Glomerular endothelial cell (primary cell): ENCODE data around the gene NUDT8. TPM values are rescaled to one million over a fixed set of nuclear protein-coding genes. Genes with fewer than 3 reads are reported as not detected.
"Not testable (repeated sequence)": the region's sequence is repeated elsewhere in the genome, so short reads cannot be mapped to it uniquely, and the experiment has no call there.

Experiments used
- DNase-seq: peaks from one replicate; pipeline ENCODE4 v3.0.0-alpha.2; 2011; ENCODE audit warnings: low read depth, low spot score; ENCODE audit errors: extremely low read depth
- total RNA-seq: library from RNA; depleted of rRNA; stranded (reverse); fragments of >200 nt; gene quantifications from 2 replicates; pipeline ENCODE4 v1.2.3, GENCODE V29; 2015

Gene NUDT8
- total RNA-seq, 1 donor from 2014 or later = 10.1 TPM

- no peak for DNase-seq
These were observed 14.3 kb upstream of the NUDT8 start for GRCh38 chr11:67644042-67644441.

- no peak for DNase-seq
These were observed 12.7 kb upstream of the NUDT8 start for GRCh38 chr11:67642173-67643120.

DNA sequence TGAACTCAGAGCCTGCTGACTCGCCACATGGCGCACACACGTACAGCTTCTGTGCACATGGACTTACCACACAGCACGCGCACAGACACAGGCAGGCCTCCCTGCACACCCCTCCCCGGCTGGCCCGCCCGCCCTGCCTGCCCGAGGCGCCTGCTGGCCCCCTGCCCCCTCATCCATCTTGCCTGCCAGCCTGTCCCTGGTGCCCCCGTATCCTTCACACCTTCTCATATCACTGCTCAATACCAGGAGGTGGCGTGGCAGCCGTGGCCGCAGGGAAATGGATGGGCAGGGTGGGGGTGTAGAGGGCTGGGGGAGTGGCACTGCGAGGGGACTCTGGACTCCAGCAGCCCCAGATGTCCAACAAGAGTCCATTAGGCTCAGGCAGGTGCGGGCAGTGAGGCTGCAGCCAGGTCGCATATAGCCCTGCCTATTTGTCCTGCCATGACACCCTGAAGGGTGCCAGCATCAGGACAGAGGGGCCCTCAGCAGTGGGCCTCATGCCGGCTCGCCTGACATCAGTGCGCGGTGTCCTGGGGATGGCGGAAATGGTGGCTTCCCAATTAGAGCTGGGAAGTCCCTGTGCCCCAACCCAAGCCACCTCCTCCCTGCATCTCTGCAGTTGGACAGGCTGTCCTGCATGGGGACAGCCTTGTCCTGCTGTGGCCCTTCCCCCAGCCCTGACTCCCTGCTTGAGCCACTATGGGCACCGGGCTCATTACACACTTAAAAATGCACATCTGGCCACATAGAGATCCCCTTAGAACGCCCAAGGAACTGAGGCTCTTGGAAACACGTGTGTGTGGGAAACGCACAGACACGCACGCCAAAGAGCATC, 11.8 kb upstream of the NUDT8 start:
- DNase-seq = no peak

GRCh38 chr11:67640758-67641337, 11.1 kb upstream of the NUDT8 start:
- no peak for DNase-seq

DNA sequence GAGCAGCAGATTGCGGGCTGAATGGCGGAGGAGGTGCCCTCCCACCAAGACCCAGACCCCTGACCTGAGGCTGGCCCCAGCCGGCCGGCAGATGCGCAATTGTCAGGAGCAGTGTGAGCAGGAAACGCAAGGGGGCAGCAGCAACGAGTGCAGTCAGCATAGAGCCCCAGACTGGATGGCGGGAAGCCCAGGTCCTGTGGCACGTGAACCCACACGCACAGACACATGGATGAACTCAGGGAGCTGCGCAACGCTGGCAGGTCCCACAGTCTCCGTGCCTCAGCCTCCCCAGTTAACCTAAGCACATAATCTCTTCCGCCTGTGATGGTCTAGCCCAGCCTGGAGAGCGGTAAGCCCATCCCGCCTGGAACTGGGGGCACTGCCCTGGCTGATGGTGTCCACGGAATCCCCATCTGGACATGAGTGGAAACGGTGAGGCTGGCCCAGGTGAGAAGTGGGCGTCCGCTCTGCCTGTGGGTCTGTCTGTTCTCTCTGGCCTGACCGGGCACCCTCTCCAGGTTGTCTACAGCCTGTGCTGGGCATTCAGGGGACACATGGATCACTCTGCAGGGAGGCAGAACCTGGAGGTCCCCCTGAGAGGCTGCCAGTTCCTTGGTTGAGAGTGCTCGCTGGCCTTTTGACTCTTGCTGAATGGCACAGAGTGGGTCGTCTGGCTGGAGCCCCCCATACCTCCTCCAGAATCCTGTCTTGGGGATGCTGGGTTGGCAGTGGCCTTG, 10.5 kb upstream of the NUDT8 start:
- no peak for DNase-seq

DNA sequence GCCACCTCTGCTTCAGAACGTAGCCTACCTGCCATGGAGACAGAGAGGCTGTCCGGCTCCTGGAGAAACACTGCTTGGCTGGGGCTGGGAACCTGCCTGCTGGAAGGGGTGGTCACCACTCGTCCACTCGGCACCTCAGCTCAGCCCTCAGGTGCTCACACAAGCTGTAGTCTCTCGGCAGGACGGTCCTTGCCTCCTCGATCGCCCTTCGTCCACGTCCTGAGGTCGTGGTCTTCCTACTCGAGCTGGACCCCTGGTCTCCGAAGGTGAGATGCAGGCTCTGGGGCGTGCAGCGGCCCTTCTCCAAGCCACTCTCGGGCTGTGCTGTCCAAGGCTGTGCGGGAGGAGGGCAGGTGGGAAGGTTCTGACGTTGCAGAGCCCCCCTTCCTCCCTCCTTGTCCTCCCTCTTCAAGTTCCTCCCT, 9.7 kb upstream of the NUDT8 start, which contains the start of gene TBX10:
TBX10 (minus strand) TSS at position 326 of the 422 bp plus-strand sequence; CDS start at position 35, 291 bp downstream.
- DNase-seq = no peak

DNA sequence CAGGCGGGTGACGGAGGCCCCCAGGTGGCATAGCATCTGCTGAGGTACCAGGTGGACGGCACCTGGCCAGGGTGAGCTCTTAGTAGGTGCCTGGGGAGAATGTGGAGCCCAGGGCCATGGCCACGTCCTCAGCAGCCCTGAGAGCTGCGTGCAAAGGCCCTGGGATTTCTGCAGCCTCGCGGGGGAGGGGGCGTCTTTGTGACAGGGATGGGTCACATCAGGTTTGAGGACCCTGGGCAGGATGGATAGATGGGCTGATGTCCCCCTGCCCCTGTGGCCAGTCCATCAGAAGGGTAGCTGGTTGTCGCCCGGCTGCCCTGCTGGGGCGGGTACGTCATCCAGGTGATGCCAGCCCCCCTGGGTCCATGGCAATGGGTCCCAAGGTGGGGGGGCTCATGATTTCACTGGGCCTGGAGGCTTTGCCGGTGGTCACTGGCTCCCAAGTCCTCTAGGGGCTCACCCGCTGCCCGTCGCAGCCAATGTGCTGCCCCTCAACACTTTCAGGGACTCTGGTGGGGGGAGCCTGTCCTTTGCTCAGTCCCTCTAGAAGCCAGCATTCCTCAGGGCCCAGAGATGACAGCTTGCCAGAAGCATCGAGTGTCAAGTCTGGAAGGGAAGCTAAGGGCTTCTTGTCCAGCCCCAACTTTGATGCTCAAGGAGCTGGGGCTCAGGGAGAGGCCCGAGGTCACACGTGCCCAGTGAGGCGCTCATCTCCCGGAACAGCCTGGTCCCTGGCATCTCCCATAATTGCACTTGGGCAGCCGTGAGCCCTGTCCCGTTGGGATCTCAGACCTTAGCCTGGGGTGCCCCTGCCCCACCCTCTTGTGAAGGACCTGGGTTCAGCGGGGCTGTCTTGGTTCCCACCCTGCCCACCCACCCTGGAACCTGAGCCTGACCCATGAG, 9.0 kb upstream of the NUDT8 start:
- no peak for DNase-seq

- DNase-seq = not testable (repeated sequence)
These were observed 7.7 kb upstream of the NUDT8 start for GRCh38 chr11:67637441-67637840.

DNA sequence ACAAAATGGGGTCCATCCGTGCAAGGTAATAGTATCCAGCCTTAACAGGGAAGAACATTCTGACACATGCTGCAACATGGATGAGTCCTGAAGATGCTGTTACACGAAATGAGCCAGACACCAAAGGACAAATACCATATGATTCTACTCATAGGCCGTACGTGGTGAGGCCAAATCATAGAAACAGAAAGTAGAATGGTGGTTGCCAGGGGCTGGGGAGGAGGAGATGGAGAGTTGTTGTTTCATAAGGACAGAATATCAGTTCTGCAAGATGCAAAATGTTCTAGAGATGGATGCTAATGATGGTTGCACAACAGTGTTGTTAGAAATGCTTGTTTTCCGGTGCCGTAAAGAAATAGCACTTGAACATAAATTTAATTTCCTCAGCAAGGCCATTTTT, 7.2 kb upstream of the NUDT8 start:
- DNase-seq = no peak

DNA sequence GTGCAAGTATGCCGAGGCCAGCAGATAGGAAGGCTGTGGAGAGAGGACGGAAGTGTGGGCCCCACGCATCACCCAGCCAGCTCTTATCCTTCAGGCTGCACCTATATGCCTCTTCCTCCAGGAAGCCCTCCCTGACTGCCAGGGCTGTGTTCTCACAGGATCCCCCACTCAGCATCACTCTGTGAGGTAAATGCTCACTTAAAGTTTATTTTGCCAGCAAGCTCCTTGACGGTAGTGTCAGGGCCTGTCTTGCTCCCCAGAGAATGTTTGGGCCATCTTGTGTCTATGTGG, 5.4 kb upstream of the NUDT8 start:
- no peak for DNase-seq

DNA sequence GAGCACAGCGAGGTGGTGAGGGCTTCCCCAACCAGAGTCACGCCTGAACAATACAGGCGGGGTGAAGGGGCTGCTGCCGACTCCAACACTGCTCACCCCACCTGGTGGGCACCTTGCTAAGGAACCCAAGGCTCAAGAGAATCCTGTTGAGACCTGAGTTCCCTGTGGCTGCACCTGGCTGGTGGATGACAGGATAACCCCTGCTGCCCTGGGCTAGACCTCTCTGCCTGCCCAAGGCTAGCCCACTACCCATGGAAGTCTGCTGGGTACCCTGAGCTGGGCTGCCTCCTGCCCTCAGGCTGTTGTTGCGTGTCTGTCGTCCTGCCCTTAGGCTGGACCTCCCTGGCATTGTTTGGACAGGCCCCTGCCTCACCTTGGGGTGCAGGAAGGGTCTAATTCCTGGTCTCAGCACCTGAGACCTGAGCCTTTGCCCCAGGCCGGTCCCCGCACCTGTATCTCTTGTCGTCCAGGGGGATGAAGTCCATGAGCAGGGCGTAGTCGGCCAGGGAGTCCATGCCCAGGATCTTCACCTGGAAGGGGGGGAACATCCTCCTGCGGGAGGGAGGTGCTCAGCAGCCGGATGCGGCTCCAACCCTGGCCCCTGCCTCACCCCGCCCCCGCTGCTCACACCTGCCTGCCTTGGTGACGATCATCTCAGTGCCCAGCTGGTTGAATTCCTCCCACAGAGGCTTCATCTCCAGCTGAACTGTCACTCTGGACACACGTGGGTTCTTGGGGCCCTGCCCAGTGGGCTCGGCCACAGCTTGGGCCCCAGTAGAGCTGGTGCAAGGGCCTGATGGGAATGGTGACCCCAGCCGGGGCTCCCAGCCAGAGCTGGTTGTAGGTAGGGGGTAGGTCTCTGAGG, 4.9 kb upstream of the NUDT8 start:
- DNase-seq = no peak

DNA sequence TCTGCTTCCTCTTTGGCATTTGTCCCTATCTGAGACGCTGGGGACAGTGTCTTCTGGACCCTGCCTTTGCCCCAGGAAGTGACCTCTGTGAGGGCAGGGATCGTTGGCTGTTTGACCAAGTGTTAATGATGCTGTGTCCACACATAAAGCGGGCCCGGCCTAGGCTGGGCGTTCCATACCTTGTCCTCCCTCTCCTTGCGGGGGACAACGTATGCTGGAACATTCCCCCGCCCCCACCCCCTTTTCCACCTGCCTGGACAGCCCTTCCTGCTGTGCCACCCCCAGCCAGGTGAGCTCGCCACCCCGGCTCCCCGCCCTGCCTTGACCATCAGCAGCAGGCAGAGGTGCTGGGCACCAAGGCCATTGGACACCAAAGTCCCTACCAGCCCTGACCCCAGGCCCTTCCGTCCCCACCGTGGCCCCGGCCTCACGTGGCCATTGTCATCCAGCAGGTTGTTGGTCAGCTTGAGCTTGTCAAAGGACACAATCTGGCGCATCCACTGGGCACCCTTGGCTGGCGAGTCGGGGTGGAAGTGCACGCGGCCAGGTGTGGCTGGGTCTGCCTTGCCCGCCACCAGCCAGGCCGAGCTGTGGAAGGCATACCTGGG, 4.1 kb upstream of the NUDT8 start:
- DNase-seq = no peak

DNA sequence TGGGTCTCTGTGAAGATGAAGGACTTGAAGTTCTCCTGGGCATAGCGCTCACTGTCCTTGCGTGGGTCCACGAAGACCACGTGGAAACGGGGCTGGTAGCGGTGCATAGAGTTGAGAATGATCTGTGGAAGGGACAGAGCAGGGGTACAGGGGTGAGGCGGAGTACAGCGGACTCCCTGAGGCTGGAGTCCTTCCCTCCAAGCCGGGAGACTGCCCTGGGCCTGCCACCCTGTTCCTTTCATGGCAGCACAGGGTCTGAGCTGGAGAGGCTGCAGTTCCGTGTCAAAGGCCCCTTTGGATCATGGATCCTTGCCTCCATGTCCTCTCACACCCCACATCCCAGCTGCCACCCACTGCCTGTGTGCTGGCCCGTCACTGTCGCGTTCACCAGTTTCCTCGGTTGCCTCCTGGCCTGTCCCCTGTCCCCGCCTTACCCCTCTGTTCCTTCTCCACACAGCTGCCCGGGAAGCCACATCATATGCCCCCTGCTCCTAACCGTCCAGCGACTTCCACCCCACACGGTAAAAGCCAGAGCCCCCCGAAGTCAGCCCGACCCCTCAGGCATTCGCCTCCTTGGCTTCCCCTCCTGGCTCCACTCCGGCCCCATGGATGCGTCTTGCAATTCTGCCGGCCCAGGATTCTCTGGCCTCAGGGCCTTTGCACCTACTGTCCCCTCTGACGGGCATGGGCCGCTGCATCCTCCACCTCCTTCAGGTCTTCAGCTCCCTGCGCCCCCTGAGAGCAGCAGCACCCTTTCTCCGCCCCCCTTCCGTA, 3.4 kb upstream of the NUDT8 start:
- no peak for DNase-seq

- no peak for DNase-seq
These were observed 2.6 kb upstream of the NUDT8 start for GRCh38 chr11:67632175-67632981.

DNA sequence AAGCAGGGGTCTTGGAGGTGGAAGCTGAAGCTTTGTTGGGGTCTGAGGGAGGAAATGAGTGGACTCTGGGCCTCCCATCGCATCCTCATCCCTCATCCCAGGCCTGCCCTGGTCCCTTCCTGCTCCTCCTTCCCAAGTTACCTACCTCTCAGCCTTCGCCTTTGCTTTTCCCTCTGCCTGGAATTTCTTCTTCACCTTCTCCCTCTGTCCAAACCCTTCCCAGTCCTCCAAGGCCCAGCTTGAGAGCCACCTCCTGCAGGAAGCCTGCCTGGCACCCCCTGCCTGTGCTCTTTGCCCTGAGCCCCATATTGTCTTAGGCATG, 2.1 kb upstream of the NUDT8 start:
- DNase-seq = no peak

GRCh38 chr11:67631411-67631810, 1.7 kb upstream of the NUDT8 start:
- no peak for DNase-seq

GRCh38 chr11:67630943-67631331, 1.2 kb upstream of the NUDT8 start:
- no peak for DNase-seq
